HG03108 (cell line): Measurements from ENCODE around the gene TESMIN.

Experiments
- ATAC-seq: cut with Tn5 transposase; IDR thresholded peaks from one replicate; pipeline ENCODE4 v1.9.1; 2021; ENCODE audit warnings: moderate library complexity; ENCODE audit not compliant: unreplicated experiment

The TESMIN gene

GRCh38 chr11:68684385-68685356, 66.6 kb downstream of the TESMIN start, which contains the start of gene GAL:
GAL (plus strand) TSS chr11:68684544; CDS start chr11:68684924, 380 bp downstream.
- ATAC-seq: no peak

GRCh38 chr11:68683536-68684384, 67.6 kb downstream of the TESMIN start:
- no peak for ATAC-seq

- ATAC-seq: no peak
These were observed 68.2 kb downstream of the TESMIN start for GRCh38 chr11:68683121-68683520.

GRCh38 chr11:68682531-68682961, 68.8 kb downstream of the TESMIN start:
- ATAC-seq: no peak

GRCh38 chr11:68680541-68681231, 70.6 kb downstream of the TESMIN start:
- no peak for ATAC-seq

- ATAC-seq: no peak
These were observed 73.3 kb downstream of the TESMIN start for GRCh38 chr11:68678031-68678441.

GRCh38 chr11:68677432-68677831, 73.9 kb downstream of the TESMIN start:
- ATAC-seq: no peak

- no peak for ATAC-seq
These were observed 76.9 kb downstream of the TESMIN start for GRCh38 chr11:68674461-68674860.

- ATAC-seq: no peak
These were observed 77.3 kb downstream of the TESMIN start for GRCh38 chr11:68673991-68674390.

- no peak for ATAC-seq
These were observed 77.9 kb downstream of the TESMIN start for GRCh38 chr11:68673306-68673945.

GRCh38 chr11:68670208-68670992, 80.9 kb downstream of the TESMIN start:
- ATAC-seq: no peak

- ATAC-seq: no peak
These were observed 81.8 kb downstream of the TESMIN start for GRCh38 chr11:68669301-68670090.

- no peak for ATAC-seq
These were observed 83.5 kb downstream of the TESMIN start for GRCh38 chr11:68667511-68668500.

GRCh38 chr11:68666849-68667248, 84.5 kb downstream of the TESMIN start:
- no peak for ATAC-seq

GRCh38 chr11:68665436-68665835, 85.9 kb downstream of the TESMIN start:
- ATAC-seq: no peak

GRCh38 chr11:68664906-68665305, 86.4 kb downstream of the TESMIN start:
- ATAC-seq: no peak

GRCh38 chr11:68664141-68664540, 87.2 kb downstream of the TESMIN start:
- no peak for ATAC-seq
